H1 (cell line): Measurements from ENCODE around the gene NLRP3. TPM values are rescaled to one million over a fixed set of nuclear protein-coding genes. Genes with fewer than 3 reads are reported as not detected.

ENCODE experiments used
- CTBP2 ChIP-seq: IDR thresholded peaks from 2 replicates; pipeline ENCODE4 v1.7.0; 2011; ENCODE audit warnings: borderline replicate concordance, mild to moderate bottlenecking, moderate library complexity, mixed read lengths, low read length; ENCODE audit not compliant: insufficient read depth, insufficient read length
- RBBP5 ChIP-seq: IDR thresholded peaks from 2 replicates; pipeline ENCODE4 v1.7.1; 2012; ENCODE audit warnings: low read depth, mild to moderate bottlenecking, inconsistent platforms, low read length, moderate library complexity, borderline replicate concordance
- RFX5 ChIP-seq: IDR thresholded peaks from 2 replicates; pipeline ENCODE4 v1.6.1; 2011; ENCODE audit warnings: low read depth, low read length, improper control_type of control experiment, borderline replicate concordance
- SIX5 ChIP-seq: IDR thresholded peaks from 2 replicates; pipeline ENCODE4 v1.6.1; 2011; ENCODE audit warnings: mild to moderate bottlenecking, low read depth, low read length
- SRF ChIP-seq: IDR thresholded peaks from 2 replicates; pipeline ENCODE4 v1.6.1; 2011; ENCODE audit warnings: mild to moderate bottlenecking, low read depth, low read length, moderate library complexity
- polyA plus RNA-seq, 7 experiments: library from polyadenylated mRNA; depleted of rRNA in 3 of 7; stranded (reverse) in 5 of 7; unstranded in 2 of 7; fragments of >200 nt in 5 of 7; fragments of 200-250 nt in 2 of 7; gene quantifications; 1 replicate in 5 of 7; 2 replicates in 1 of 7; 4 replicates in 1 of 7; pipeline versions ENCODE4 v1.2.1 to v1.2.3, GENCODE V29; 2011 to 2013; ENCODE audit warnings: missing spikeins in 2 of 7, mixed read lengths in 2 of 7
- total RNA-seq: library from RNA; stranded (reverse); fragmentation: NEBNext Ultra II Directional; extraction: Animal tissue kit (Norgen Biotek cat#: 25700); gene quantifications from 2 replicates; pipeline ENCODE4 v1.2.1, GENCODE V29; 2021
- TF ChIP-seq, protein P1 (sequence below): IDR thresholded peaks from 2 replicates; pipeline ENCODE4 v1.6.1; 2012; ENCODE audit warnings: low read length, inconsistent platforms

Gene NLRP3
- total and polyA plus RNA-seq, 2 of the 8 experiments (the other 6 are each of a cell fraction or from before 2014, with no cell fraction given): 0.05 to 0.19 TPM

DNA sequence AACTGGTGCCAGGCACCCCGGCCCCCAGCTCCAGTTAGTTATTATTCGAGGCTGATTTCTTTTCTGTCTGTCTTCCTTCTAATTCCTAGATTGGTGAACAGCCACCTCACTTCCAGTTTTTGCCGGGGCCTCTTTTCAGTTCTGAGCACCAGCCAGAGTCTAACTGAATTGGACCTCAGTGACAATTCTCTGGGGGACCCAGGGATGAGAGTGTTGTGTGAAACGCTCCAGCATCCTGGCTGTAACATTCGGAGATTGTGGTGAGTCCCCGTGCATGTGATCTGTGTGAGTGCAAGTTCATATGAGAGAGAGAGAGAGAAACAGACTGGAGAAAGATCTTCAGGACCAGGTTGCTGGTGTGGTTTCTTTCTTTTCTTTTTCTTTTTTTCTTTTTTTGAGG lies 13.5 kb downstream of the NLRP3 start (continued):
- TF ChIP-seq CTBP2: no peak
- no peak for TF ChIP-seq SIX5
- TF ChIP-seq, protein P1, sequence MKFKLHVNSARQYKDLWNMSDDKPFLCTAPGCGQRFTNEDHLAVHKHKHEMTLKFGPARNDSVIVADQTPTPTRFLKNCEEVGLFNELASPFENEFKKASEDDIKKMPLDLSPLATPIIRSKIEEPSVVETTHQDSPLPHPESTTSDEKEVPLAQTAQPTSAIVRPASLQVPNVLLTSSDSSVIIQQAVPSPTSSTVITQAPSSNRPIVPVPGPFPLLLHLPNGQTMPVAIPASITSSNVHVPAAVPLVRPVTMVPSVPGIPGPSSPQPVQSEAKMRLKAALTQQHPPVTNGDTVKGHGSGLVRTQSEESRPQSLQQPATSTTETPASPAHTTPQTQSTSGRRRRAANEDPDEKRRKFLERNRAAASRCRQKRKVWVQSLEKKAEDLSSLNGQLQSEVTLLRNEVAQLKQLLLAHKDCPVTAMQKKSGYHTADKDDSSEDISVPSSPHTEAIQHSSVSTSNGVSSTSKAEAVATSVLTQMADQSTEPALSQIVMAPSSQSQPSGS: no peak
- no peak for TF ChIP-seq SRF
- no peak for TF ChIP-seq RBBP5
- TF ChIP-seq RFX5: no peak
- TF ChIP-seq, all 59 proteins: peak for 0
